Measurements from ENCODE around the gene ACTG2.

DNA sequence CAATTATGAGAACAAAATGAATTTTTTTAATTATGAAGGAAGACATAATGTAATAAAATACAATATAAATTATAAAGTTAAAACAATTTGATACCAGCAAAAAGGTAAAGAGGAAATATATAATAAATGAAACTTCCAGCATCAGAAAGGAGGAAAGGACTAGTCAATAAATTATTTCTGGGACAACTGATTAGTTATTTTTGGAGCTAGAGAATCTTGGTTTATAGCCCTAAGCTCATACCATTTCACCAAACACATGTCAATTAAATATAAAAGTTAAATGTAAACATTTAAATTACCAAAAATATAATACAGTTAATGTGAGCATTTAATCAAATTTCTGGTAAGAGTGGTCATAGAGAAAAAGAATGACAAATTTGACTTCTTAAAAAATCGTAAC, 12.1 kb downstream of the ACTG2 start:
- TF ChIP-seq, protein P1, sequence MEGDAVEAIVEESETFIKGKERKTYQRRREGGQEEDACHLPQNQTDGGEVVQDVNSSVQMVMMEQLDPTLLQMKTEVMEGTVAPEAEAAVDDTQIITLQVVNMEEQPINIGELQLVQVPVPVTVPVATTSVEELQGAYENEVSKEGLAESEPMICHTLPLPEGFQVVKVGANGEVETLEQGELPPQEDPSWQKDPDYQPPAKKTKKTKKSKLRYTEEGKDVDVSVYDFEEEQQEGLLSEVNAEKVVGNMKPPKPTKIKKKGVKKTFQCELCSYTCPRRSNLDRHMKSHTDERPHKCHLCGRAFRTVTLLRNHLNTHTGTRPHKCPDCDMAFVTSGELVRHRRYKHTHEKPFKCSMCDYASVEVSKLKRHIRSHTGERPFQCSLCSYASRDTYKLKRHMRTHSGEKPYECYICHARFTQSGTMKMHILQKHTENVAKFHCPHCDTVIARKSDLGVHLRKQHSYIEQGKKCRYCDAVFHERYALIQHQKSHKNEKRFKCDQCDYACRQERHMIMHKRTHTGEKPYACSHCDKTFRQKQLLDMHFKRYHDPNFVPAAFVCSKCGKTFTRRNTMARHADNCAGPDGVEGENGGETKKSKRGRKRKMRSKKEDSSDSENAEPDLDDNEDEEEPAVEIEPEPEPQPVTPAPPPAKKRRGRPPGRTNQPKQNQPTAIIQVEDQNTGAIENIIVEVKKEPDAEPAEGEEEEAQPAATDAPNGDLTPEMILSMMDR (IDR thresholded peaks at IDR 0.05) = no peak
- TF ChIP-seq POLR2A (IDR thresholded peaks at IDR 0.05) = no peak

Measured in esophagus squamous epithelium (tissue), 4 donors.